GM12865 (cell line): ENCODE results near the gene PLEK.

Experiments used
- DNase-seq: peaks from one replicate; pipeline ENCODE4 v3.0.0; 2010; ENCODE audit warnings: low read depth
- H3K4me3 ChIP-seq: 2 replicates; pipeline ENCODE4 v1.5.1; 2011; ENCODE audit warnings: mild to moderate bottlenecking, low read depth, low read length, control low read depth
- CTCF ChIP-seq: IDR thresholded peaks from 2 replicates; pipeline ENCODE4 v1.5.1; 2011; ENCODE audit warnings: low read length, control low read depth, low read depth, inconsistent platforms; ENCODE audit not compliant: insufficient read depth; ENCODE audit errors: missing control alignments

PLEK gene

DNA sequence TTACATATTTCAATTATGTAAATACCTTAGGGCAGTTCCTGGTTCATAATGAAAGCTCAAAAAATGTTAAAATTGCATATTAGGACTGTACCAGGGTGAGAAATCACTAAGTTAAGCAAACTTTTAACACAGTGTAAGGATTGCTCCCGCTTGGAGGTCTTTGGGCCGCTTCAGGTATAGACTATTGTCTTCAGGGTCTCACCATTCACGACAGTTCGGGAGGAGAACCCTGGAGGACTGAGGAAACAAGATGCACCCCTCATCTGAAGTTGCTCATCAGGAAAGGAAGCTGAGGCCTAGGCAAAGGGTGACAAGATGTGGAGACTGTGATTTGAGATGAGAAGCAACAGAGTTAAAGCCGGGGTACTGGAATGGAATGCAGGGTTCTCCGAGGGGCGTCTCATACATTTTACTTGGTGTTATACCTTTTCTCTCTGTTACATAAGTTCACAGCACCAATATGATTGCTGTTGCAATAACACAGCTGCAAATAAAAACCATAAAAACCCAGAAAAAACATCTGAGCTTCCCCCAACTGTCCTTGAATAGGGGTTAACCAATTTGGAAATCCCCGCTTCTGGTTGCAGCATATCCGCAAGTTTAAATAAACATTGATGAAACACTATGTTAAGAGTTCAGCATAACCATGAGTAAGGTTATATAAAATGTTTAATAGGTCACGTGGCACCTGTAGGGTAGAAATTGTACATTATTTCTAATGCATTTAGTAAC is 61.9 kb downstream of the PLEK start:
- peak; percentile 79 for DNase-seq
- TF ChIP-seq CTCF = no peak
- peak overlapping the region; percentile 12; the same call in 1 of the 2 replicates for H3K4me3 ChIP-seq

- TF ChIP-seq CTCF = no peak
- H3K4me3 ChIP-seq = no peak overlapping the region
- no peak for DNase-seq
Measured at GRCh38 chr2:68428126-68428525, 63.0 kb downstream of the PLEK start.

DNA sequence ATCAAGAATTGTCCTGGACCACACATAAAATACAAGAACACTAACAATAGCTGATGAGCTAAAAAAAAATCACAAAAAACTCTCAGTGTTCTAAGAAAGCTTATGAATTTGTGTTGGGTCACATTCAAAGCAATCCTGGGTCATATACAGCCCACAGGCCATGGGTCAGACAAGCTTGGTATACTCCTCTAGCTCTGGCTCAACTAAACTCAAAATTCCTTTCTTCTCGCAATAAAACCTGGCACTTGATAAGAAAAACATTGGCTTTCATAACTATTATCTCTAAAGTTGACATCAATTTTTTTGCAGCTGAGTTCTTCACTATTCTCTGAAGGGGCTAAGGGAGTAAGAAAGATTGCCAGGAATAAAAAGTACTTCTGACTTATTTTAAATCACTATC is 63.7 kb downstream of the PLEK start:
- DNase-seq = no peak

GRCh38 chr2:68429311-68429826 is 64.3 kb downstream of the PLEK start:
- TF ChIP-seq CTCF = no peak
- no peak overlapping the region for H3K4me3 ChIP-seq
- DNase-seq = no peak

More for the DNA sequence above, 63.7 kb downstream of the PLEK start:
- TF ChIP-seq CTCF = no peak
- H3K4me3 ChIP-seq = no peak overlapping the region

GRCh38 chr2:68431316-68431972 is 66.4 kb downstream of the PLEK start:
- no peak overlapping the region for H3K4me3 ChIP-seq
- no peak for TF ChIP-seq CTCF
- DNase-seq = no peak

- no peak for TF ChIP-seq CTCF
- no peak for DNase-seq
Measured at GRCh38 chr2:68432696-68433658, 67.9 kb downstream of the PLEK start.

More at GRCh38 chr2:68432696-68433658, 67.9 kb downstream of the PLEK start:
- H3K4me3 ChIP-seq = no peak overlapping the region
